SK-N-SH (cell line): Measurements from ENCODE around the gene AADAT. TPM values are rescaled to one million over a fixed set of nuclear protein-coding genes. Genes with fewer than 3 reads are reported as not detected.

Experiments
- CTCF ChIA-PET: fragments of 300-600, 350-600 bp; formaldehyde crosslinking; extraction: SDS; loops from one replicate; lab custom pipeline; 2021; lab: Yijun Ruan, JAX
- POLR2A ChIA-PET: fragments of 350-600 bp; sonication (Branson Sonifier 250); formaldehyde crosslinking; extraction: SDS; loops from one replicate; lab custom pipeline; 2020; ENCODE audit warnings: antibody characterized with exemption, inconsistent platforms; lab: Yijun Ruan, JAX
- DNase-seq: peaks from one replicate; pipeline ENCODE4 v3.0.0; 2012
- H2AFZ ChIP-seq: fragments of 200-600 bp; sonication (generic); 2 replicates; pipeline ENCODE4 v1.8.1; 2016; ENCODE audit warnings: antibody characterized with exemption, mild to moderate bottlenecking, low read depth
- H3F3A ChIP-seq: fragments of 200-600 bp; sonication (generic); replicated peaks from 2 replicates; pipeline ENCODE3; 2016; ENCODE audit warnings: antibody characterized with exemption, mild to moderate bottlenecking; ENCODE audit not compliant: insufficient read depth
- H3K27ac ChIP-seq, 2 experiments: fragments of 200-500 bp in 1 of 2; fragments of 200-600 bp in 1 of 2; sonication (Bioruptor generic) in 1 of 2; sonication (generic), shearing (Covaris generic) in 1 of 2; 2 replicates each; pipeline versions ENCODE4 v1.5.1 to v1.6.1; 2014 to 2016; ENCODE audit warnings: low read depth in 2 of 2, inconsistent platforms in 1 of 2, low read length in 1 of 2, mild to moderate bottlenecking in 1 of 2, mixed read lengths in 1 of 2
- H3K27me3 ChIP-seq: fragments of 200-600 bp; sonication (generic), shearing (Covaris generic); 2 replicates; pipeline ENCODE4 v1.6.1; 2016; ENCODE audit warnings: mixed run types; ENCODE audit not compliant: insufficient read depth
- H3K36me3 ChIP-seq, 2 experiments: fragments of 200-500 bp in 1 of 2; fragments of 200-600 bp in 1 of 2; sonication (Bioruptor generic) in 1 of 2; sonication (generic) in 1 of 2; replicated peaks in 1 of 2; 2 replicates each; pipeline versions ENCODE3 to v1.5.1; 2014 to 2016; ENCODE audit warnings: low read length in 1 of 2, mild to moderate bottlenecking in 1 of 2; ENCODE audit not compliant: insufficient read depth in 2 of 2, control insufficient read depth in 1 of 2
- H3K4me1 ChIP-seq, 2 experiments: fragments of 200-500 bp in 1 of 2; fragments of 200-600 bp in 1 of 2; sonication (Bioruptor generic) in 1 of 2; sonication (generic), shearing (Covaris generic) in 1 of 2; 2 replicates each; pipeline versions ENCODE4 v1.5.1 to v1.6.1; 2014 to 2016; ENCODE audit warnings: low read depth in 1 of 2, low read length in 1 of 2, mixed run types in 1 of 2; ENCODE audit not compliant: insufficient read depth in 2 of 2, control insufficient read depth in 1 of 2
- H3K4me2 ChIP-seq: fragments of 200-600 bp; sonication (generic), shearing (Covaris generic); 2 replicates; pipeline ENCODE4 v1.6.1; 2017; ENCODE audit warnings: mixed run types
- H3K4me3 ChIP-seq, 2 experiments: fragments of 200-500 bp in 1 of 2; fragments of 200-600 bp in 1 of 2; sonication (Bioruptor generic) in 1 of 2; sonication (generic), shearing (Covaris generic) in 1 of 2; 2 replicates each; pipeline versions ENCODE4 v1.5.1 to v1.8.1; 2014 to 2016; ENCODE audit warnings: low read depth in 2 of 2, inconsistent platforms in 1 of 2, low read length in 1 of 2, mild to moderate bottlenecking in 1 of 2, mixed read lengths in 1 of 2, moderate library complexity in 1 of 2
- H3K79me2 ChIP-seq: fragments of 200-600 bp; sonication (generic); 2 replicates; pipeline ENCODE4 v1.8.1; 2017; ENCODE audit warnings: mild to moderate bottlenecking; ENCODE audit not compliant: insufficient read depth
- H3K9ac ChIP-seq: fragments of 200-600 bp; sonication (generic); 2 replicates; pipeline ENCODE4 v1.6.1; 2017; ENCODE audit warnings: mixed run types
- H3K9me2 ChIP-seq: fragments of 200-600 bp; sonication (generic); 2 replicates; pipeline ENCODE4 v1.6.1; 2017; ENCODE audit warnings: mixed run types
- H3K9me3 ChIP-seq: fragments of 200-600 bp; sonication (generic); 2 replicates; pipeline ENCODE4 v1.6.1; 2017; ENCODE audit warnings: mixed run types, mild to moderate bottlenecking, moderate library complexity
- H4K20me1 ChIP-seq: fragments of 200-600 bp; sonication (generic); 2 replicates; pipeline ENCODE4 v1.6.1; 2017; ENCODE audit warnings: mild to moderate bottlenecking, mixed run types; ENCODE audit not compliant: insufficient read depth
- ELF1 ChIP-seq: IDR thresholded peaks from 2 replicates; pipeline ENCODE4 v1.4.0; 2012
- EP300 ChIP-seq, 2 experiments: IDR thresholded peaks; 2 replicates each; pipeline versions ENCODE4 v1.4.0 to v1.6.1; 2012; ENCODE audit warnings: borderline replicate concordance in 1 of 2, low read depth in 1 of 2, low read length in 1 of 2
- EZH2phosphoT487 ChIP-seq: fragments of 200-600 bp; sonication (generic); IDR thresholded peaks from 2 replicates; pipeline ENCODE4 v1.6.1; 2017; ENCODE audit warnings: low read depth, mixed run types, mild to moderate bottlenecking, antibody characterized with exemption, moderate library complexity, borderline replicate concordance
- FOXM1 ChIP-seq: IDR thresholded peaks from 2 replicates; pipeline ENCODE4 v1.4.0; 2012; ENCODE audit warnings: low read depth, mild to moderate bottlenecking
- GABPA ChIP-seq: IDR thresholded peaks from 2 replicates; pipeline ENCODE4 v1.4.0; 2012; ENCODE audit warnings: low read depth, mild to moderate bottlenecking
- MXI1 ChIP-seq: IDR thresholded peaks from 2 replicates; pipeline ENCODE4 v1.6.1; 2012; ENCODE audit warnings: mild to moderate bottlenecking, low read depth, low read length, improper control_type of control experiment
- NFIC ChIP-seq: IDR thresholded peaks from 2 replicates; pipeline ENCODE4 v1.4.0; 2012; ENCODE audit warnings: borderline replicate concordance
- RCOR1 ChIP-seq: fragments of 150-350 bp; IDR thresholded peaks from 2 replicates; pipeline ENCODE4 v1.6.1; 2017; ENCODE audit warnings: antibody characterized with exemption, low read length
- RXRA ChIP-seq: IDR thresholded peaks from 2 replicates; pipeline ENCODE4 v1.4.0; 2012; ENCODE audit warnings: low read depth, mild to moderate bottlenecking, borderline replicate concordance
- SIN3A ChIP-seq: IDR thresholded peaks from 2 replicates; pipeline ENCODE4 v1.6.1; 2012; ENCODE audit warnings: low read depth, mild to moderate bottlenecking, low read length, moderate library complexity, borderline replicate concordance
- SMC3 ChIP-seq: IDR thresholded peaks from 2 replicates; pipeline ENCODE4 v1.6.1; 2012; ENCODE audit warnings: low read depth, low read length, improper control_type of control experiment
- TAF1 ChIP-seq: IDR thresholded peaks from 2 replicates; pipeline ENCODE4 v1.6.1; 2012; ENCODE audit warnings: low read depth, mild to moderate bottlenecking, low read length, moderate library complexity, borderline replicate concordance
- TEAD4 ChIP-seq: IDR thresholded peaks from 2 replicates; pipeline ENCODE4 v1.4.0; 2012; ENCODE audit warnings: mild to moderate bottlenecking, borderline replicate concordance; ENCODE audit not compliant: insufficient read depth
- WGBS: methylation state at CpG from one replicate; pipeline ENCODE4 v1.1.6; 2017; ENCODE audit warnings: low lambda C conversion rate; 5-methylcytosine and 5-hydroxymethylcytosine counted together
- polyA plus RNA-seq, 3 experiments: library from polyadenylated mRNA; depleted of rRNA; stranded (reverse); fragments of >200 nt; gene quantifications; 2 replicates each; pipeline ENCODE4 v1.2.3, GENCODE V29; 2012
- TF ChIP-seq, protein P1 (sequence below): IDR thresholded peaks from 2 replicates; pipeline ENCODE4 v1.6.1; 2012; ENCODE audit warnings: mild to moderate bottlenecking, low read depth, low read length, moderate library complexity
- TF ChIP-seq, protein P2 (sequence below): fragments of 200-600 bp; sonication (generic); IDR thresholded peaks from 2 replicates; pipeline ENCODE4 v1.6.1; 2017; ENCODE audit warnings: antibody characterized with exemption, mild to moderate bottlenecking, moderate library complexity

The AADAT gene
- polyA plus RNA-seq, 1 of the 3 experiments (the other 2 are of a cell fraction): 12.5 TPM

DNA sequence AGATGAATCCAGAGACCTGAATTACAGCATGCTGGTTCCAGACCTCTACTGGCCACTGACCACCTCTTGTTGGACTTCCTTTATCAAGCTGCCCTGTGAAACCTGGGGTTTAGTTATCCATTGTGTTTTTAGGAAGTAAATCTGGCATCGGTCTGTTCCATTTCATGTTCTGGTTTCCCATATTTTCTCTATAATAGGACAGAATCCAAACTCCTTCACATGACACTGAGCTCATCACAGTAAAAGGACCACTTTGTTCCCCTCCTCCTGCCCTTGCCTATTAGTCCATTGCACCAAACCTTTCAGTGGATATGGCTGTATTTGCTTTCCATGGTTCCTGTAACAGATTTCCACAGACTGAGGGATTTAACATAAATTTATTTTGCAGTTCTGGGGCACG, 67.5 kb downstream of the AADAT start:
- Histone ChIP-seq H3K4me1 (no peaks in the 10 kb centered on the region; a peak in 1 of 4 replicates), H3K9me2 (no peaks in the 10 kb centered on the region), H3K36me3 (peaks cover 0 to 6% of the 10 kb centered on the region in 2 experiments), H4K20me1 (no peaks in the 10 kb centered on the region), H3K9ac (no peak overlapping the region), H3K27me3 (no peaks in the 10 kb centered on the region), H3F3A (peaks cover 4% of the 10 kb centered on the region), H3K4me2 (no peak overlapping the region), H3K4me3 (no peak overlapping the region), H3K79me2 (peaks cover 94% of the 10 kb centered on the region), H2AFZ (no peak overlapping the region), H3K9me3 (no peaks in the 10 kb centered on the region), H3K27ac (no peak overlapping the region)
- 89% methylated on average over 2 of the region's 2 CpGs for WGBS
- no peak for TF ChIP-seq NFIC
- TF ChIP-seq EZH2phosphoT487: no peak
- no peak for TF ChIP-seq MXI1
- ChIA-PET CTCF (interaction anchor here (0.8 to 1.6 kb wide), 2 partner anchors 26 to 28 kb away, joined by 3 to 5 read pairs; no protein-coding TSS in a partner anchor), POLR2A (no interaction called here)
- no peak for DNase-seq

DNA sequence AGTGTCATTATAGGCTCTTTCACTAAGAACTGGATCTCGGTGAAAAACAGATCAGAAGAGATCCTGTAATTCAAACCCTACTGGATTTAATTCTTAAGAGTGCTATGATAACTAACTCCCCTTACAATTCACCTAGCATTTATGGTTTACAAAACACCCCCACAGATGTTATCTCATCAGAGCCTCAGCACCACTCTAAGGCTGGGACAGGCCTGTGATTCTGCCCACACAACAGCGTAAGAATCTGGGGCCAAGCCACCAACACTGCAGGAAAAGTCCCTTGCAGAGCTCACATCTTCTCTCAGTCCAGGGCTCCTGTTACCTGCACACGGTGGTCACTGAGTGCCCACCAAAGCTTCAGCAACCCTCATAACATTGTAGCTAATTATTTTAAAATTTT, 72.5 kb downstream of the AADAT start:
- no peaks in the 10 kb centered on the region for H3K36me3 ChIP-seq
- H3K4me1 ChIP-seq: peaks cover 5 to 6% of the 10 kb centered on the region in 2 experiments; a peak in 3 of 4 replicates
- 74% methylated on average over 3 of the region's 3 CpGs for WGBS
- POLR2A ChIA-PET: no interaction called here
- H4K20me1 ChIP-seq: no peaks in the 10 kb centered on the region
- no peak for TF ChIP-seq TEAD4
- TF ChIP-seq EP300 (IDR thresholded peaks at IDR 0.05; ENCODE audit: borderline replicate concordance in 1 of 2, low read depth in 1 of 2, low read length in 1 of 2): no peak
- no peak for TF ChIP-seq RCOR1
- TF ChIP-seq RXRA: no peak
- TF ChIP-seq GABPA: no peak
- no peak for TF ChIP-seq SIN3A
- TF ChIP-seq, protein P1, sequence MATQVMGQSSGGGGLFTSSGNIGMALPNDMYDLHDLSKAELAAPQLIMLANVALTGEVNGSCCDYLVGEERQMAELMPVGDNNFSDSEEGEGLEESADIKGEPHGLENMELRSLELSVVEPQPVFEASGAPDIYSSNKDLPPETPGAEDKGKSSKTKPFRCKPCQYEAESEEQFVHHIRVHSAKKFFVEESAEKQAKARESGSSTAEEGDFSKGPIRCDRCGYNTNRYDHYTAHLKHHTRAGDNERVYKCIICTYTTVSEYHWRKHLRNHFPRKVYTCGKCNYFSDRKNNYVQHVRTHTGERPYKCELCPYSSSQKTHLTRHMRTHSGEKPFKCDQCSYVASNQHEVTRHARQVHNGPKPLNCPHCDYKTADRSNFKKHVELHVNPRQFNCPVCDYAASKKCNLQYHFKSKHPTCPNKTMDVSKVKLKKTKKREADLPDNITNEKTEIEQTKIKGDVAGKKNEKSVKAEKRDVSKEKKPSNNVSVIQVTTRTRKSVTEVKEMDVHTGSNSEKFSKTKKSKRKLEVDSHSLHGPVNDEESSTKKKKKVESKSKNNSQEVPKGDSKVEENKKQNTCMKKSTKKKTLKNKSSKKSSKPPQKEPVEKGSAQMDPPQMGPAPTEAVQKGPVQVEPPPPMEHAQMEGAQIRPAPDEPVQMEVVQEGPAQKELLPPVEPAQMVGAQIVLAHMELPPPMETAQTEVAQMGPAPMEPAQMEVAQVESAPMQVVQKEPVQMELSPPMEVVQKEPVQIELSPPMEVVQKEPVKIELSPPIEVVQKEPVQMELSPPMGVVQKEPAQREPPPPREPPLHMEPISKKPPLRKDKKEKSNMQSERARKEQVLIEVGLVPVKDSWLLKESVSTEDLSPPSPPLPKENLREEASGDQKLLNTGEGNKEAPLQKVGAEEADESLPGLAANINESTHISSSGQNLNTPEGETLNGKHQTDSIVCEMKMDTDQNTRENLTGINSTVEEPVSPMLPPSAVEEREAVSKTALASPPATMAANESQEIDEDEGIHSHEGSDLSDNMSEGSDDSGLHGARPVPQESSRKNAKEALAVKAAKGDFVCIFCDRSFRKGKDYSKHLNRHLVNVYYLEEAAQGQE: no peak
- TF ChIP-seq, protein P2, sequence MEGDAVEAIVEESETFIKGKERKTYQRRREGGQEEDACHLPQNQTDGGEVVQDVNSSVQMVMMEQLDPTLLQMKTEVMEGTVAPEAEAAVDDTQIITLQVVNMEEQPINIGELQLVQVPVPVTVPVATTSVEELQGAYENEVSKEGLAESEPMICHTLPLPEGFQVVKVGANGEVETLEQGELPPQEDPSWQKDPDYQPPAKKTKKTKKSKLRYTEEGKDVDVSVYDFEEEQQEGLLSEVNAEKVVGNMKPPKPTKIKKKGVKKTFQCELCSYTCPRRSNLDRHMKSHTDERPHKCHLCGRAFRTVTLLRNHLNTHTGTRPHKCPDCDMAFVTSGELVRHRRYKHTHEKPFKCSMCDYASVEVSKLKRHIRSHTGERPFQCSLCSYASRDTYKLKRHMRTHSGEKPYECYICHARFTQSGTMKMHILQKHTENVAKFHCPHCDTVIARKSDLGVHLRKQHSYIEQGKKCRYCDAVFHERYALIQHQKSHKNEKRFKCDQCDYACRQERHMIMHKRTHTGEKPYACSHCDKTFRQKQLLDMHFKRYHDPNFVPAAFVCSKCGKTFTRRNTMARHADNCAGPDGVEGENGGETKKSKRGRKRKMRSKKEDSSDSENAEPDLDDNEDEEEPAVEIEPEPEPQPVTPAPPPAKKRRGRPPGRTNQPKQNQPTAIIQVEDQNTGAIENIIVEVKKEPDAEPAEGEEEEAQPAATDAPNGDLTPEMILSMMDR: no peak
- TF ChIP-seq SMC3: no peak
- TF ChIP-seq NFIC: no peak
- no peak for TF ChIP-seq TAF1
- no peak for TF ChIP-seq FOXM1
- no peak for TF ChIP-seq EZH2phosphoT487
- no peak for TF ChIP-seq ELF1
- CTCF ChIA-PET: no interaction called here
- H2AFZ ChIP-seq: no peak overlapping the region
- H3K4me2 ChIP-seq: no peak overlapping the region
- H3K9me3 ChIP-seq: no peaks in the 10 kb centered on the region
- no peaks in the 10 kb centered on the region for H3K9me2 ChIP-seq
- peaks cover 94% of the 10 kb centered on the region for H3K79me2 ChIP-seq
- no peak for DNase-seq
- no peak overlapping the region for H3K27ac ChIP-seq
- H3F3A ChIP-seq: peaks cover 20% of the 10 kb centered on the region
- H3K4me3 ChIP-seq: no peak overlapping the region
- H3K9ac ChIP-seq: no peak overlapping the region
- no peaks in the 10 kb centered on the region for H3K27me3 ChIP-seq
